ENCODE data around the gene NPHP4. TPM values are rescaled to one million over a fixed set of nuclear protein-coding genes. Genes with fewer than 3 reads are reported as not detected.

The NPHP4 gene
- total RNA-seq, 1 experiment from 2014 or later: 20.0 TPM

- peaks cover 4 to 6% of the 10 kb centered on the region in 2 experiments; a peak in 2 of 4 replicates for H3K36me3 ChIP-seq (ENCODE audit: control insufficient read depth in 1 of 2, insufficient read depth in 2 of 2, low read length in 2 of 2)
- H3K79me2 ChIP-seq (ENCODE audit: insufficient read depth, low read length): no peaks in the 10 kb centered on the region
- H2AFZ ChIP-seq (ENCODE audit: low read depth, low read length, poor library complexity, severe bottlenecking): no peak overlapping the region
- no peaks in the 10 kb centered on the region for H4K20me1 ChIP-seq (ENCODE audit: insufficient read depth)
- no peak overlapping the region for H3K27ac ChIP-seq (ENCODE audit: low read depth, low read length)
- no peaks in the 10 kb centered on the region for H3K4me1 ChIP-seq (ENCODE audit: control insufficient read depth in 1 of 2, insufficient read depth in 2 of 2, low read length in 2 of 2)
- no peak for ATAC-seq
- no peak overlapping the region for H3K4me2 ChIP-seq (ENCODE audit: low read length)
- H3K9ac ChIP-seq (ENCODE audit: low read length): no peak overlapping the region
- H3K27me3 ChIP-seq (ENCODE audit: insufficient read depth, low read length): no peaks in the 10 kb centered on the region
- intact Hi-C loops (cut with micrococcal nuclease): no loop called here
- RAD21 ChIA-PET (ENCODE audit: low non-redundant PET in 1 of 2, low total read pairs in 2 of 2, uncharacterized antibody in 2 of 2, unreplicated experiment in 2 of 2): no interaction called here
- no peaks in the 10 kb centered on the region for H3K9me3 ChIP-seq (ENCODE audit: control insufficient read depth in 1 of 2, insufficient read depth in 1 of 2, low read depth in 1 of 2, low read length in 2 of 2)
- no peak for DNase-seq (ENCODE audit: low read depth, low spot score)
- no peak overlapping the region for H3K4me3 ChIP-seq (replicated peaks in 1 of 2; ENCODE audit: low read depth in 1 of 2, low read length in 2 of 2)
- BruUV-seq (replicated peaks): no TSS peak
- POLR2A ChIA-PET: no interaction called here
- CTCF ChIA-PET: no interaction called here
- H3K9me2 ChIP-seq (ENCODE audit: insufficient read depth): no peaks in the 10 kb centered on the region
- TF ChIP-seq SRF (IDR thresholded peaks at IDR 0.05; ENCODE audit: low read depth) (no peak), ATF3 (IDR thresholded peaks at IDR 0.05) (no peak), SP1 (IDR thresholded peaks at IDR 0.05; ENCODE audit: low read depth) (no peak), ZBTB33 (IDR thresholded peaks at IDR 0.05; ENCODE audit: extremely low read depth, insufficient replicate concordance, low read length) (no peak)
These were observed 41.9 kb downstream of the NPHP4 start for GRCh38 chr1:5950201-5950895.

- ATAC-seq (no peak), DNase-seq (ENCODE audit: low read depth, low spot score) (no peak)
- Histone ChIP-seq H3K4me3 (replicated peaks in 1 of 2; ENCODE audit: low read depth in 1 of 2, low read length in 2 of 2) (no peak overlapping the region), H3K36me3 (ENCODE audit: control insufficient read depth in 1 of 2, insufficient read depth in 2 of 2, low read length in 2 of 2) (peaks cover 4 to 6% of the 10 kb centered on the region in 2 experiments; a peak in 2 of 4 replicates), H3K27ac (ENCODE audit: low read depth, low read length) (no peak overlapping the region), H3K4me1 (ENCODE audit: control insufficient read depth in 1 of 2, insufficient read depth in 2 of 2, low read length in 2 of 2) (no peaks in the 10 kb centered on the region), H3K79me2 (ENCODE audit: insufficient read depth, low read length) (no peaks in the 10 kb centered on the region), H3K4me2 (ENCODE audit: low read length) (no peak overlapping the region), H3K27me3 (ENCODE audit: insufficient read depth, low read length) (no peaks in the 10 kb centered on the region), H3K9me3 (ENCODE audit: control insufficient read depth in 1 of 2, insufficient read depth in 1 of 2, low read depth in 1 of 2, low read length in 2 of 2) (no peaks in the 10 kb centered on the region), H4K20me1 (ENCODE audit: insufficient read depth) (no peaks in the 10 kb centered on the region), H2AFZ (ENCODE audit: low read depth, low read length, poor library complexity, severe bottlenecking) (no peak overlapping the region), H3K9ac (ENCODE audit: low read length) (no peak overlapping the region), H3K9me2 (ENCODE audit: insufficient read depth) (no peaks in the 10 kb centered on the region)
- no peak for TF ChIP-seq POLR2AphosphoS5 (IDR thresholded peaks at IDR 0.05; ENCODE audit: low read depth, low read length)
- TF ChIP-seq EGR1 (IDR thresholded peaks at IDR 0.05; ENCODE audit: low read depth): no peak
- TF ChIP-seq REST (IDR thresholded peaks at IDR 0.05; ENCODE audit: low read depth): no peak
- POLR2A ChIA-PET: no interaction called here
- CTCF ChIA-PET: no interaction called here
- intact Hi-C loops (cut with micrococcal nuclease): no loop called here
- BruUV-seq (replicated peaks): no TSS peak
- RAD21 ChIA-PET (ENCODE audit: low non-redundant PET in 1 of 2, low total read pairs in 2 of 2, uncharacterized antibody in 2 of 2, unreplicated experiment in 2 of 2): no interaction called here
These were observed 42.5 kb downstream of the NPHP4 start for GRCh38 chr1:5949761-5950100.
